ENCODE data around the gene RAB11FIP3. TPM values are rescaled to one million over a fixed set of nuclear protein-coding genes. Genes with fewer than 3 reads are reported as not detected.

Gene RAB11FIP3
- total and polyA plus RNA-seq, 10 of the 15 experiments (the other 5 are each of a cell fraction or from before 2014, with no cell fraction given): 1.2 to 27.3 (median 7.7) TPM

- ChIA-PET SMC1A (ENCODE audit: uncharacterized antibody, unreplicated experiment) (no interaction called here), CTCF (interaction anchor here (0.6 to 0.9 kb wide), 2 partner anchors 11 to 12 kb away, joined by 3 to 5 read pairs; no protein-coding TSS in a partner anchor)
- in situ Hi-C loops (cut with MboI): no loop called here
These were observed 45.0 kb downstream of the RAB11FIP3 start for GRCh38 chr16:470418-470817.

More at GRCh38 chr16:470418-470817, 45.0 kb downstream of the RAB11FIP3 start:
- H4K20me1 ChIP-seq (ENCODE audit: control insufficient read depth, insufficient read depth): no peaks in the 10 kb centered on the region
- H3K4me1 ChIP-seq (ENCODE audit: control insufficient read depth, insufficient read depth, low read length): no peaks in the 10 kb centered on the region
- BruUV-seq (replicated peaks): no TSS peak
- intact Hi-C loops (cut with micrococcal nuclease; ENCODE audit: unreplicated experiment): no loop called here
- H3K9ac ChIP-seq (ENCODE audit: control insufficient read depth, insufficient read depth, low read length): no peak overlapping the region
- no peaks in the 10 kb centered on the region for H3K27me3 ChIP-seq (replicated peaks in 1 of 2; ENCODE audit: control insufficient read depth in 2 of 2, insufficient read depth in 2 of 2, low read length in 1 of 2)
- no peak overlapping the region for H3K4me3 ChIP-seq
- H2AFZ ChIP-seq (ENCODE audit: control insufficient read depth, low read depth, low read length): no peak overlapping the region
- H3K79me2 ChIP-seq (ENCODE audit: control insufficient read depth, insufficient read depth, low read length): no peaks in the 10 kb centered on the region
- ATAC-seq: no peak
- ChIA-PET RAD21 (ENCODE audit: unreplicated experiment) (no interaction called here), POLR2A (no interaction called here)
- 100% methylated on average over 4 of the region's 4 CpGs for WGBS (ENCODE audit: insufficient coverage, insufficient replicate concordance, low lambda C conversion rate, missing lambda C conversion rate)
- no peak overlapping the region for H3K4me2 ChIP-seq (ENCODE audit: control insufficient read depth, insufficient read depth)
- H3K27ac ChIP-seq (ENCODE audit: control insufficient read depth, insufficient read depth): no peak overlapping the region
- peaks cover 5 to 8% of the 10 kb centered on the region in 2 experiments; a peak in 2 of 4 replicates for H3K36me3 ChIP-seq (ENCODE audit: control insufficient read depth in 2 of 2, insufficient read depth in 2 of 2, low read length in 1 of 2)
- no peak for FAIRE-seq
- no peaks in the 10 kb centered on the region for H3K9me3 ChIP-seq (replicated peaks; ENCODE audit: control insufficient read depth, insufficient read depth, low read length)
- no peak for DNase-seq (ENCODE audit: low read depth, low spot score)
- TF ChIP-seq MTA2 (IDR thresholded peaks at IDR 0.05; ENCODE audit: low read depth) (no peak), GABPA (IDR thresholded peaks at IDR 0.05; ENCODE audit: low read depth) (no peak), ZNF217 (IDR thresholded peaks at IDR 0.05) (no peak), MLLT1 (IDR thresholded peaks at IDR 0.05) (no peak), ZBTB4 (CRISPR knock-in tag; IDR thresholded peaks at IDR 0.05) (no peak), PRDM15 (CRISPR knock-in tag; IDR thresholded peaks at IDR 0.05) (no peak), NR2C1 (IDR thresholded peaks at IDR 0.05) (no peak), SUZ12 (IDR thresholded peaks at IDR 0.05; ENCODE audit: unreplicated experiment) (no peak), BACH1 (IDR thresholded peaks at IDR 0.05; ENCODE audit: borderline replicate concordance) (no peak), IRF3 (IDR thresholded peaks at IDR 0.05) (no peak), EZH2 (IDR thresholded peaks at IDR 0.05; ENCODE audit: borderline replicate concordance, control insufficient read depth, low read depth, low read length) (no peak), MEF2B (IDR thresholded peaks at IDR 0.05; ENCODE audit: partially characterized antibody, poor library complexity, severe bottlenecking) (no peak), BCL11A (IDR thresholded peaks at IDR 0.05; ENCODE audit: low read depth, low read length) (no peak), PBX3 (IDR thresholded peaks at IDR 0.05; ENCODE audit: insufficient replicate concordance, low read depth, low read length) (no peak)
